ENCODE data around the gene MAPT. TPM values are rescaled to one million over a fixed set of nuclear protein-coding genes. Genes with fewer than 3 reads are reported as not detected.

The MAPT gene
- total RNA-seq, 1 donor from 2014 or later, result 2.1 TPM

GRCh38 chr17:45967378-45967777 is 73.0 kb downstream of the MAPT start:
- no peak for FAIRE-seq
- Mint-ChIP-seq H3K4me1 (ENCODE audit: low read depth, unreplicated experiment) (peaks cover 7% of the 10 kb centered on the region), H3K9me3 (ENCODE audit: unreplicated experiment) (peaks cover 10% of the 10 kb centered on the region)

DNA sequence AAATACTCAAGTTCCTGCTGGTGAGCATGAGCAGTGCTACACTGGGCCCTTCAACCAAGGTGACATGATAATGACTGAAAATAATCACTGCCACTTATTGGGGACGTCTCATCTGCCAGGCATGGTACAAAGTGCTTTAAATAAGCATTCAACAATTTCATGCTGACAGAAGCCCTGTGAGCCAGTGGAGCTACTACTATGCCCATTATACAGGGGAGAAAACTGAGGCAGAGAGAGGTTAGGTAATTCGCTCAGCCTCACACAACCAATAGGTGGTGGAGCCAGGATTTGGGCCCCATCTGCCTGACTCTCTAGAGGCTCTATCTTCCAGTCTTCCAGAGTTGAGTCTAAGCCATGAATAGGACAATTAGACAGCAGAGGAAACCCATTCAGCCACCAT is 74.4 kb downstream of the MAPT start:
- Mint-ChIP-seq H3K4me3 (ENCODE audit: unreplicated experiment) (no peak overlapping the region), H3K36me3 (ENCODE audit: low read depth, unreplicated experiment) (peaks cover 4% of the 10 kb centered on the region), H3K9me3 (ENCODE audit: unreplicated experiment) (peaks cover 18% of the 10 kb centered on the region), H3K4me1 (ENCODE audit: low read depth, unreplicated experiment) (peaks cover under 1% of the 10 kb centered on the region), H3K27ac (ENCODE audit: unreplicated experiment) (no peak overlapping the region), H3K27me3 (ENCODE audit: low read depth, unreplicated experiment) (peaks cover 44% of the 10 kb centered on the region)
- FAIRE-seq, result no peak
- Histone ChIP-seq H3K36me3 (ENCODE audit: insufficient read depth, low read length) (no peaks in the 10 kb centered on the region), H3K4me3 (ENCODE audit: insufficient read depth, low read depth, low read length) (no peak overlapping the region), H3K4me2 (ENCODE audit: low read length) (no peak overlapping the region), H3K4me1 (ENCODE audit: insufficient read depth, low read length) (no peaks in the 10 kb centered on the region), H3K27ac (ENCODE audit: low read depth, low read length) (no peak overlapping the region), H3K9me3 (ENCODE audit: insufficient read depth, low read depth, low read length) (no peaks in the 10 kb centered on the region), H3K79me2 (ENCODE audit: insufficient read depth, low read length) (no peaks in the 10 kb centered on the region), H3K9ac (ENCODE audit: low read length) (no peak overlapping the region), H4K20me1 (ENCODE audit: insufficient read depth, low read length) (no peaks in the 10 kb centered on the region), H2AFZ (ENCODE audit: low read depth, low read length) (no peak overlapping the region), H3K27me3 (ENCODE audit: insufficient read depth, low read length) (peaks cover 27% of the 10 kb centered on the region)
- TF ChIP-seq, protein P1, sequence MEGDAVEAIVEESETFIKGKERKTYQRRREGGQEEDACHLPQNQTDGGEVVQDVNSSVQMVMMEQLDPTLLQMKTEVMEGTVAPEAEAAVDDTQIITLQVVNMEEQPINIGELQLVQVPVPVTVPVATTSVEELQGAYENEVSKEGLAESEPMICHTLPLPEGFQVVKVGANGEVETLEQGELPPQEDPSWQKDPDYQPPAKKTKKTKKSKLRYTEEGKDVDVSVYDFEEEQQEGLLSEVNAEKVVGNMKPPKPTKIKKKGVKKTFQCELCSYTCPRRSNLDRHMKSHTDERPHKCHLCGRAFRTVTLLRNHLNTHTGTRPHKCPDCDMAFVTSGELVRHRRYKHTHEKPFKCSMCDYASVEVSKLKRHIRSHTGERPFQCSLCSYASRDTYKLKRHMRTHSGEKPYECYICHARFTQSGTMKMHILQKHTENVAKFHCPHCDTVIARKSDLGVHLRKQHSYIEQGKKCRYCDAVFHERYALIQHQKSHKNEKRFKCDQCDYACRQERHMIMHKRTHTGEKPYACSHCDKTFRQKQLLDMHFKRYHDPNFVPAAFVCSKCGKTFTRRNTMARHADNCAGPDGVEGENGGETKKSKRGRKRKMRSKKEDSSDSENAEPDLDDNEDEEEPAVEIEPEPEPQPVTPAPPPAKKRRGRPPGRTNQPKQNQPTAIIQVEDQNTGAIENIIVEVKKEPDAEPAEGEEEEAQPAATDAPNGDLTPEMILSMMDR (IDR thresholded peaks at IDR 0.05; ENCODE audit: insufficient read depth, low read depth, low read length), result no peak
- TF ChIP-seq EZH2 (IDR thresholded peaks at IDR 0.05; ENCODE audit: insufficient read depth, low read length), result no peak
- no peak for DNase-seq (ENCODE audit: low read depth)

More at GRCh38 chr17:45967378-45967777, 73.0 kb downstream of the MAPT start:
- H3K79me2 ChIP-seq (ENCODE audit: insufficient read depth, low read length), result no peaks in the 10 kb centered on the region
- no peak overlapping the region for H3K4me3 Mint-ChIP-seq (ENCODE audit: unreplicated experiment)
- no peak for TF ChIP-seq EZH2 (IDR thresholded peaks at IDR 0.05; ENCODE audit: insufficient read depth, low read length)
- TF ChIP-seq, protein P1 (IDR thresholded peaks at IDR 0.05; ENCODE audit: insufficient read depth, low read depth, low read length), result no peak
- H3K4me1 ChIP-seq (ENCODE audit: insufficient read depth, low read length), result no peaks in the 10 kb centered on the region
- peaks cover 35% of the 10 kb centered on the region for H3K27me3 Mint-ChIP-seq (ENCODE audit: low read depth, unreplicated experiment)
- peaks cover 23% of the 10 kb centered on the region for H3K27me3 ChIP-seq (ENCODE audit: insufficient read depth, low read length)
- no peak for DNase-seq (ENCODE audit: low read depth)
- H4K20me1 ChIP-seq (ENCODE audit: insufficient read depth, low read length), result no peaks in the 10 kb centered on the region
- H2AFZ ChIP-seq (ENCODE audit: low read depth, low read length), result no peak overlapping the region
- H3K4me2 ChIP-seq (ENCODE audit: low read length), result no peak overlapping the region
- no peak overlapping the region for H3K27ac ChIP-seq (ENCODE audit: low read depth, low read length)
- H3K9ac ChIP-seq (ENCODE audit: low read length), result no peak overlapping the region
- H3K36me3 ChIP-seq (ENCODE audit: insufficient read depth, low read length), result no peaks in the 10 kb centered on the region
- H3K4me3 ChIP-seq (ENCODE audit: insufficient read depth, low read depth, low read length), result no peak overlapping the region
- peak overlapping the region; percentile 27 for H3K27ac Mint-ChIP-seq (ENCODE audit: unreplicated experiment)
- H3K9me3 ChIP-seq (ENCODE audit: insufficient read depth, low read depth, low read length), result no peaks in the 10 kb centered on the region
- peaks cover 5% of the 10 kb centered on the region for H3K36me3 Mint-ChIP-seq (ENCODE audit: low read depth, unreplicated experiment)

- FAIRE-seq (no peak), DNase-seq (ENCODE audit: low read depth) (no peak)
- H3K27me3 Mint-ChIP-seq (ENCODE audit: low read depth, unreplicated experiment), result peaks cover 45% of the 10 kb centered on the region
- Histone ChIP-seq H3K36me3 (ENCODE audit: insufficient read depth, low read length) (no peaks in the 10 kb centered on the region), H3K27me3 (ENCODE audit: insufficient read depth, low read length) (peaks cover 29% of the 10 kb centered on the region), H3K79me2 (ENCODE audit: insufficient read depth, low read length) (no peaks in the 10 kb centered on the region), H2AFZ (ENCODE audit: low read depth, low read length) (no peak overlapping the region), H3K9ac (ENCODE audit: low read length) (no peak overlapping the region), H3K4me2 (ENCODE audit: low read length) (no peak overlapping the region), H3K27ac (ENCODE audit: low read depth, low read length) (no peak overlapping the region), H3K4me1 (ENCODE audit: insufficient read depth, low read length) (no peaks in the 10 kb centered on the region), H4K20me1 (ENCODE audit: insufficient read depth, low read length) (no peaks in the 10 kb centered on the region), H3K4me3 (ENCODE audit: insufficient read depth, low read depth, low read length) (no peak overlapping the region), H3K9me3 (ENCODE audit: insufficient read depth, low read depth, low read length) (no peaks in the 10 kb centered on the region)
- peaks cover 4% of the 10 kb centered on the region for H3K36me3 Mint-ChIP-seq (ENCODE audit: low read depth, unreplicated experiment)
- no peaks in the 10 kb centered on the region for H3K4me1 Mint-ChIP-seq (ENCODE audit: low read depth, unreplicated experiment)
- H3K4me3 Mint-ChIP-seq (ENCODE audit: unreplicated experiment), result no peak overlapping the region
- no peak for TF ChIP-seq EZH2 (IDR thresholded peaks at IDR 0.05; ENCODE audit: insufficient read depth, low read length)
- TF ChIP-seq, protein P1 (IDR thresholded peaks at IDR 0.05; ENCODE audit: insufficient read depth, low read depth, low read length), result no peak
- H3K9me3 Mint-ChIP-seq (ENCODE audit: unreplicated experiment), result peaks cover 18% of the 10 kb centered on the region
- H3K27ac Mint-ChIP-seq (ENCODE audit: unreplicated experiment), result no peak overlapping the region
Observed at GRCh38 chr17:45969726-45970125, 75.4 kb downstream of the MAPT start.

All from astrocyte (in vitro differentiated cells and primary cell).